Cortex of kidney (tissue), 1 donor: ENCODE data around the gene CRIP2.

ENCODE experiments used
- DNase-seq: peaks from one replicate; lab custom pipeline; 2025; lab: John Stamatoyannopoulos, UW

Gene CRIP2, protein sequence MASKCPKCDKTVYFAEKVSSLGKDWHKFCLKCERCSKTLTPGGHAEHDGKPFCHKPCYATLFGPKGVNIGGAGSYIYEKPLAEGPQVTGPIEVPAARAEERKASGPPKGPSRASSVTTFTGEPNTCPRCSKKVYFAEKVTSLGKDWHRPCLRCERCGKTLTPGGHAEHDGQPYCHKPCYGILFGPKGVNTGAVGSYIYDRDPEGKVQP

DNA sequence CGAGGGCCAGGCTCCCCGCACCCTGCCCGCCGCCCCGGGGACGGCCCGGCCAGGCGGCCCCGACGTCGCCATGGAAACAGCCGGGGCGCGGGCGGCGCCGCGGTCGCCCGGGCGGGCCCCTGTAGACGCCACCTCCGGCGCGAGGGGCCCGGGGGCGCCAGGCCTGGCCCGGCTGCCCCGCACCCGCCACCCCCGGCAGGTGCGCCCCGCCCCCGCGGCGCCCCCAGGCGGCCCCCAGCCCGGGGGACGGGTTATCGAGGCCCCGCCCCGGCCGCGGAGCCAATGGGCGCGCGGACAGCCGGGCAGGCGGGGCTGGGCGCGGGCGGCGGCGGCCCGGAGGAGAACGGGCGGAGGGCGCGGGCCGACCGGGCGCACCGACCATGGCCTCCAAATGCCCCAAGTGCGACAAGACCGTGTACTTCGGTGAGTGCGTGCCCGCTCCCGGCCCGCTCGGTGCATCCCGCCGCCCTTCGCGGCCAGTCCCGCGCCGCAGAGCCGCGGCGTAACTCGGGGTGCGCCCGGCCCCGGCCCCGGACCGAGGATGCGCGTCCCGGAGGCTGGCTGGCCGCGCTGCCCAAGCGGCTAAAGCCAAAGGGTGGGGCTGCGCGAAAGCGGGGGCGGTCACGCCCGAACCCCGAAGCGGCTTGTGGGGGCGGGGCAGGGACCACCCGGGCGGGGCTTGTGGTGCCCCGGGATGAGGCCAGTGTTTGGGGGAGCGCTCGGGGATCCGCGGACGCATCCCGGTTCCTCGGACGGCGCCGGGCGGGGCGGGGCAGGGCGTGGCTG lies at the start of gene CRIP2:
CRIP2 (plus strand) TSS at position 339 of the 786 bp plus-strand sequence; CDS start at position 381, 42 bp downstream.
- DNase-seq, result no peak

DNA sequence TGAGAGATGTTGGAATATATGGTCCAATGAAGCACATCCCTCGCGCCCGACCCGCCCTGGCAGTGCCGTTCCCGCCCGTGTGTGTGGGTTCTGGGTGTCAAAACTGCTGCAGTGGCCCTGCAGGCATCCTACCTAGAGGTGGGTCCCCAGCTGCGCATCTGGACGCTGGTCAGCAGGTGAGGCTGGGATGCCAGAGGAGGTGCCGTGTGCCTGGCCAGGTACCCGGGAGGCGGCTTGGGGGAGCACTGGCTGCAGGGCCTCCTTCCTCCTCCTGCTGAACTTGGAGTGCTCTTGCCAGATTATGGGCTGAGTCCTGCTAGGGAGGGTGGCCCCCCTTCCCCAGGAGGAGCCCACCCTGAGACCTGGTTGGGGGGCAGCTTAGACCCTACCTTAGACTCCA lies 49.8 kb upstream of the CRIP2 start:
- no peak for DNase-seq

DNA sequence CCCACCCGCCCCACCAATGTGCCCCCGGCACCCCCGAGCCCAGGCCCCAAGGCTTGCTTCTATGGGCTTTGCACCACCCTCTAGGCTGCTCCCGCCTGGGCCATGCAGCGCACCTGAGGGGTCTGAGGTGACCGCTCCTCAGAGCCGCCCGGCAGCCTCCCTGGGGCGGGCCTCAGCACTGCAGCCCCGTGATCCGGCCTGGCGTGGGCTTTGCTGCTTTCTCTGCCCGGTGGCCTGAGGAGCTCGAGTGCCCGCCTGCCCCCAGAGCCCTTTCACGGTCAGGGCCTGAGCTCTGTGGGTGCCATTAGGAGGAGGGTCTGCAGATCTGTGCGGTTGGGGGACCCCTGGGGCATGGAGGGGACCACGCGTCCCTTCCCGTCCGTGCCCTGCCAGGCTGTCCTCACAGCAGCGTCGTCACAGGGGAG lies 48.8 kb upstream of the CRIP2 start:
- no peak for DNase-seq

DNA sequence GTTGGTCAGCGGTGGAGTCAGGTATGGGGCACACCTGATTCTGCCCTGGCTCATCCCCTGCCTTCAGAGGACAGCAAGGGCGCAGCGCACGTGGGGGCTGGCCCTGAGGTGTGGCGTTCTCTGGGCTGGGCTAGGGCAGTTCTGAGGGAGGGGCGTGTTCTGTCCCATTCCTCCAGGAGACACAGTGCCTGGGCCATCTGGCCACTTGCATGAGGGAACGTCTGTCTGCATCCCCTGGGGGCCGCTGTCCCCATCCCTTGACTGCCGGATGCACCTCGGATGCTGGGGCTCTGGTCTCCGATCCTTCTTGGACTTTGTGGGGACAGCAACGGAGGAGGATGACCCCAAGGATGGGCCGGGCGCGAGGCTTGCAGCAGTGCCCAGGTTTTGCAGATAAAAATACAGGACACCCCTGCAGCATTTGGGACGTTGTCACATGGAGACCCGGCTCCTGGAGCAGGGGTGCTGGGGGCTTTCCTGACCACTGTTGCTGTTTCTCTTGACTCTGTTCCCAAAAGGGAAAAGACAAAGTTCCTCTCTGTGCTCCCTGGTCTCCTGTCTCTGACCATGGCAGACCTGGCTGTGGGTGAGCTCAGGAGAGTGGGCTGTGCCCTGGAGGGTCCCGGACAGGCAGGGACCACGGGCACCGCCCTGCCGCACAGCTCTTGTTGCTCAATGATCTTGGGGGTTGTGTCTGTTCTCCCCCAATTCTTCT lies 48.0 kb upstream of the CRIP2 start:
- DNase-seq, result no peak

DNA sequence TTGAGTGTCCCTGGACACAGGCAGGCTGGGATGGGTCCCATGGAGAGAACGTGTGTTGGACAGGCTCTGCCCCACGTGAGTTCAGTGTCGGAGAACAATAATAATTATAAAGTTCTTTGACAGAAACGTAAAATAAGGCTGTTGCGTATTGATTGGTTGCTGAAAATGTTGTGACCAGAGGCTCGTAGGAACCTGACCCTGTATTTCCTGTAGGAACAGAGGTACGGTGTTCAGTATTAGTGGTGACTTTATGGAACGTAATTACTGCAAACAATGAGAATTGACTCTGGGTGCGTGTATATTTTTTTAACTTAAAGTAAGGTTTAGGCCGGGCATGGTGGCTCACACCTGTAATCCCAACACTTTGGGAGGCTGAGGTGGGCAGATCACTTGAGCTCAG lies 47.2 kb upstream of the CRIP2 start:
- no peak for DNase-seq

DNA sequence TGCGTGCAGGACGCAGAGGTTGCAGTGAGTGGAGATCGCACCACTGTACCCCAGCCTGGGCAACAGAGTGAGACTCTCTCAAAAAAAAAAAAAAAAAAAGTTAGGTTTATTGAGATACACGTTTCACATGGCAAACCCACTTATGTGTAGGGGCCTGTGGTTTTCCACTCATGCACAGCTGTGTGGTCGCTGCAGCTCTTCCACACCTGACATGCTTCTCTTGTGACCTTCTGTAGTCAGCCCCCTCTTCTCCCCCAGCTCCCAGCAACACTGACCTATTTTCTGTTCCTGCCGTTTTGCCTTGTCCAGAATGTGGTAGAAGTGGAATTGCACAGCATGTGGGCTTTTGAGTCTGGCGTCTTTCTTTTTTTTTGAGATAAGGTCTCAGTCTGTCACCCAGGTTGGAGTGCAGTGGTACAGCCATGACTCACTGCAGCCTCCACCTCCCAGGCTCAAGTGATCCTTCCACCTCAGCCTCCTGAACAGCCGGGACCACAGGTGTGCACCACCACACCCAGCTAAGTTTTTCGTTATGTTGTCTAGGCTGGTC lies 46.6 kb upstream of the CRIP2 start:
- DNase-seq, result no peak

DNA sequence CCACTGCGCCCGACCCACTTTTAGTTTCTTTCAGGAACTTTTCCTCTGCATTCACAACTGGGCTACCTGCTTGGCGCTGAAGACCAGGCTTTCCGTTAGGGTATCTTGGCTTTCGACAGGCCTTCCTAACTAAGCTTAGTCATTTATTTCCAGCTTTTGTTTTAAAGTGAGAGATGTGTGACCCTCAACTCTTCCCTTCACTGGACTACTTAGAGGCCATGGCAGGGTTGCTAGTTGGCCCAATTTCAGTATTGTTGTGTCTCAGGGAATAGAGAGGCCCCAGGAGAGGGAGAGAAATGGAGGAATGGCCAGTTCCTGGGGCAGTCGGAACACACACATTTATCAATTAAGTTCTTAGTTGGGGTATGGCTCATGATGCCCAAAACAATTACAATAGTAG lies 44.6 kb upstream of the CRIP2 start:
- DNase-seq, result no peak

DNA sequence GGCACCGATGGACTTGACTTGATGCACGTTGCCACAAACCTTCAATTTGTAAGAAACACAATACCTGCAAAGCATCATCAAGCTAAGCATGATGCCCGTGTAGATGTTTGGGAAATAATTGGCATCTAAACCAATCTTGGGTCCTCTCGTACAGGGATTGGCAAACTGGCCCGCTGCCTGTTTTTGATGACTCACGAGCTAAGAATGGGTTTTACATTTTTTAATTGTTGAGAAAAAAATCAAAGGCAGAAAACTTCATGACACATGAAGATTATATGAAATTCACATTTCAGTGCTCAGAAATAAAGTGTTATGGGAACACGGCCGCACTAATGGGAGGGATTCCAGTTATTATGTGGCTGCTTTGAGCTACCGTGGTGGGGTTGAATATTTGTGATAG lies 44.1 kb upstream of the CRIP2 start:
- no peak for DNase-seq

DNA sequence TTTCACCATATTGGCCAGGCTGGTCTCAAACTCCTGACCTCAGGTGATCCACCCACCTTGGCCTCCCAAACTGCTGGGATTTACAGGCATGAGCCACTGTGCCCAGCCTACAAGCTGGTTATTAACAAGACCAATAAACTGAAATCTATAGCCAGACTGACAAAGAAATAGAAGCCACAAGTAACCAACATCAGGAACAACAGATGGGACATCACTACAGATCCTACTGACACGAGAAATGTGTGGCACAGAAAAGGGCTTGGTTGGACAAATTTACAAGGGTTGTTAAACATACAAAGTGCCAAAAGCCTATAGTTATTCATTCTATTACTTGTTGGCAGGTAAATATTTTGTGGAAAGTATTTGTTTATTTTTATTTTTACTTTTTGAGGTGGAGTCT lies 43.4 kb upstream of the CRIP2 start:
- no peak for DNase-seq

DNA sequence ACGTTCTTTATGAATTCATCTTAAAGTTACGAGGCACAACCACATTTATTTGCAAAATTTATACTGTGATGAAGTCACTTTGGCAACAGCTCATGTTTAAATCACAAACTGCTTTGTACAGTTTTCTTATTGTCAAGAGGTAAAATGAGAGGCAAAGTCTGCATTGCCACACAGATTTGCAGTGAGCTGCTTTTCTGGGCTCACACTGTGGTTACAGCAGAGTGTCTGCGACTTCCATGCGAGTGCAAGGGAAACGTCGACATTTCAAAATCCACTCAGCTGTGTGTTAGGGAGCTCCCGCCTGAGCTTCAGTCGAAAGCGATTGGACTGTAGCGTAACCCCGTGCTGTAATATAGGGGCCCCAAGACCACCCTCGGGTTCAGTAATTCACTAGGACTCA lies 42.0 kb upstream of the CRIP2 start:
- no peak for DNase-seq

DNA sequence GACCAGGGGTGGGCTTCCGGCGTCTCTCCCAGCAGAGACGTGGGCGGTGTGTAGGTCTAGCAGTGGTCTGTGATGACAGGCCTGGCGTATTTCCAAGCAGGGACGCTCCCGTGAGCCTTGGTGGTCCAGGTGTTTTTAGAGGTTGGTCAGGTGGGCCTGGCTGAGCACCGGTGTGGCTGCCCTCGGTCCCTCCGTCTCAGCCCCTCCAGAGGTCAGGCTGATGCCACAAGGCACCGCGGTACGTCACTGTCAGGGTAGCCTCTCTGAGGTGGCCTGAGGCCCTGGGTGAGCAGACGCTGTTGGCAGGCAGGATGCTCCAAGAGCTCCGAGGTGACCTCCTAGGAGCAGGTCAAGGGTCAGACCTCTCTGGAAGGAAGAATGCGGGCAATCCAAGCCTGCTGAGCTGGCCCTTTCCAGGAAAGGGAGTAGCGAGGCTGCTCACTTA lies 41.4 kb upstream of the CRIP2 start:
- no peak for DNase-seq

DNA sequence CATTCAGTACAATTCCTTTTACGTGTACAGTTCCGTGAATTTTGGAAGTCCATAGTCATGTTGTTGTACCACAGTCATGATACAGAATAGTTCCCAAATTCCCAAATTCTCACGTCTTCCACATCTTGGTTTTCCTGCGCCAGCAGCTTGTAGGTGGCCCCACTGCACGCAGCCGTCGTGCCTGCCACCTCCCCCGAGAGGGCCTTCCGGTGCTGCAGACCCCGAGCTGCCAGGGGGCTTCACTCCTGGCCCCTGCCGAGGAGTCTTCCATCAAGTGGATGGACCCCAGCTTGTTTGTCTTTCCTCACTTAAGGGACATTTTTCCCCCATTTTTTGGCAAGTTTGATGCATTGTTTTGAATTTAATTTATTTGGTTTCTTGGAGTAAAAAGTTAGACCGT lies 38.2 kb upstream of the CRIP2 start:
- DNase-seq, result no peak

DNA sequence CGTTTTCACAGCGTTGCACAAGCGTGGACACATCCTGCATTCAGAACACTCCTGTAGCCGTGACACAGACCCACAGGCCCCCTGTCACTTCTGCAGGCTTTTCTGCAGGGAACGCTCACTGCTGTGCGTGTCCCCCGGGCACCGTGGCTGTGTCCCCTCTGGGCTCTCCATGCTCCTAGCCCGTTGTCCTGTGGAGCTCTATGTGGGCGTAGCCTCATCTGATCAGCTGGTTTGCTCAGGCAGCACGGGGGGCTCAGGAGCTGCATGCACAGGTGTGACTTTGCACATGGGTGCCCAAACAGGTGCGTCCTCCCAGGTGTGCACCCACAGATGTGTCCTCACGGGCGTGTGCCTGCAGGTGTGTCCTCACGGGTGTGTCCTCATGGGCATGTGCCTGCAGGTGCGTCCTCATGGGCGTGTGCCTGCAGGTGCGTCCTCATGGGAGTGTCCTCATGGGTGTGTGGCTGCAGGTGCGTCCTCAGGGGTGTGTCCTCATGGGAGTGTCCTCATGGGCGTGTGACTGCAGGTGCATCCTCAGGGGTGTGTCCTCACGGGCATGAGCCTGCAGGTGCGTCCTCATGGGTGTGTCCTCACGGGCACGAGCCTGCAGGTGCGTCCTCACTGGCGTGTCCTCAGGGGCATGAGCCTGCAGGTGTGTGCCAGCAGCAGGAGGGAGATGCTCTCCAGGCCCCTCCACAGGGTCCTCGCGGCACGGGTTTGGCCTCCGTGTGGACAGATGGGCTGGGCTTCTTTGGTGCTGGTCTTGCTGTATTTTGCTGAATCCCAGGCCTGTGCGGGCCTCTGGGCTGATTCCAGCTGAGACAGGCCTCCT lies 37.5 kb upstream of the CRIP2 start:
- no peak for DNase-seq

DNA sequence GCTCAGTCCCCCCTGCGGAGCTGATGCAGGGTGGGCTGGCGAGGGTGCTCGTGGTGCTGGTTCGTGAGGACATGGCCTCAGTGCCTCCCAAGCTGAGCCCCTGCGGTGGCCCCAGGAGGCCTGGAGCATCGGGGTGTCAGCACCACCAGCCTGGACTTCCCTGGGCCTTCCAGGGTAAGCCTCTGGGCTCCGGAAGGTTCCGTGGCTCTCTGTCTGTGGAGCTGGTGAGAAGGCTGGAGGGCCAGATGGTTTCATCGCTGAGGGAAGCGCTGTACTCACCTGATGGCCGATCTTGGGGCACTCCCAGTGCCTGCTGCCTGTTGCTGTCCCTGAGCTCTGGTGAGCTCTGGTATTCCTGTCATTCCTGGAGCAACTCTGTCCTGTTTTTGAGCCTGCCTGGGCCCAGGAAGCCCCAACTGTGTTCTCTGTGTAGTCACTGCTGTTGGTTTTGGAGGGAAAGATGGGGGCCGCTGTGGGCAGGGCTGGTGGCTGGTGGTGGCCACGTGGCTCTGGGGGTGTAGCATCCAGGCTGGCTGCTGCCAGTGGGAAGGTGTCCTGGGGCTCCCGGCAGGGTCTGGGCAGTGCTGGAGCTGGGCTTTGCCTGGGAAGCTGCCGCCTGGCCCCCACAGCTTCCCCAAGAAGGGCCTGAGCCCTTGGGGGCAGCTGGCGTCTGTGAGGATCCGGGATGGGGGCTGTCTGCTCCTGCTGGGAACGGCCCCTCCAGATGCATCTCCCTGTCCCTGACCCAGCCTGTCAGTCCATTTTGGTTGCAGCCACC lies 36.7 kb upstream of the CRIP2 start:
- no peak for DNase-seq

DNA sequence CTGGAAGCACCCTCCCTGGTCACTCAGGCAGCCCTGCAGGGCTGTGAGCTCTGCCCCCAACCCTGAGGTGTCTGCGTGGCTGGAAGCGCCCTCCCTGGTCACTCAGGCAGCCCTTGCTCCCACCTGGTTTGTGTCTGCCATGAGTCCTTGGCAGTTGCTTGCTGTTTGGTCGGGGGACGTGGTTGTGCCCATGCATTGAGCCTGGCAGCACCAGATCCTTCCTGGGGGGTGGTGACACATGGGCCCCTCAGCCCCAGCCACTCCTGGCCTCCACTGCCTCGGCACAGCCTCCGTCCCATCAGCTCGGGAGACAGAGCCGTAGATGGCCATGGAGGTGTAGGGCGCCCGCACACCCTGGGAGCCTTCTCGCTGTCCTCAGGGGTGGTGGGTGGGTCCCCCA lies 35.4 kb upstream of the CRIP2 start:
- no peak for DNase-seq

DNA sequence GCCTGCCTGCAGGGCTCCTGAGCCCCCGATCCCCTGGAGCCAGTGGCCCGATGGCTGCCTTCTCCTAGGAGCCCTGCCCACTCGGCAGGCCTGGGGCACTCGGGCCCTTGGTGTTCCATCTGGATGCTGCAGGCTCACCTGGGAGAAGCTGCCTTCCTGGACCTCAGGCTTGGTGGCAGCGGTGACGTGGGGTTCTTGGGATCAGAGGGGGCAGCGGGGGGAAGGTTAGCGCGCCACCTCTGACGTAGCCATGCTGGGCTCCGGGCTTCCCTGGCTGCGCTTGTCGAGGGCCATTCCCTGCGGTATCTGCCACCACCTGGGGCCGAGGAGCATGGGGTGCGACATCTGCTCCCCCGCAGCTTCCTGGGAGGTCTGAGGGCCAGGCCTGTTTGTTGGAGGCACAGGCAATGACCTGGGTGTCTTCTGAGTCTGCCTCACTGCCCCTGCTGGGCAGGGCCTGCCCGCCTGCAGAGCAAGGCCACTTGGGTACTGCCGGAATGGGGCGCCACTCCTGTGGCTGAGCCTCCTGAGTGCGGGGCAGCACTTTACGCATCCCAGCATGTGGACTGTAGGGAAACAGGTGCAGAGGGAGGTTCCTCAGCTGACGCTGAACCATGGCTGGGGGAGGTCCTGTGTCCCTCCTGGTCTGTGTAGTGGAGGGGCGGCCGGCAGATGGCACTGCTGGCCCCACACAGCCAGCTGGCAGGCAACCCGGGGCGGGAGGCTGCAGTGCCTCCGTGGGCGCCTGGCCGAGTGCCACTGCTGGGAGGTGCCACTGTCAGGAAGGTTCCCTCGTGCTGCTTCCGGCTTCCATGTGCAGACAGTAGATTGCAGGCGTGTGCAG lies 34.7 kb upstream of the CRIP2 start:
- no peak for DNase-seq

DNA sequence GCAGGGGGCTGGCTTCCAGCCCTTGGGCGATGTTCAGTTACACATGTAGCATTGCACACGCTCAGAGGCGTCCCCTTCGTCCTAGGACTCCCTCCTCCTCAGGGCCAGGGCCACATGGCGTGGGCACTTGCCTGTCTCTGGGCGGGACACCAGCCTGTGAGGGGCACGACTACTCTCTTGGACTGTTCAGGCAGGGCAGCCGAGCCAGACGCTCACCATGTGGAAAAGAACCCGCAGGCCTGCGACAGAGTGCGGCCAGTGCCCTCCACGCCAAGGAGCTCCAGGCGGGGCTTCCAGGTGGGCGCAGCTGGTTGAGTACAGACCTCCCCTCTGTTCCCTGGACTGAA lies 34.1 kb upstream of the CRIP2 start:
- no peak for DNase-seq

DNA sequence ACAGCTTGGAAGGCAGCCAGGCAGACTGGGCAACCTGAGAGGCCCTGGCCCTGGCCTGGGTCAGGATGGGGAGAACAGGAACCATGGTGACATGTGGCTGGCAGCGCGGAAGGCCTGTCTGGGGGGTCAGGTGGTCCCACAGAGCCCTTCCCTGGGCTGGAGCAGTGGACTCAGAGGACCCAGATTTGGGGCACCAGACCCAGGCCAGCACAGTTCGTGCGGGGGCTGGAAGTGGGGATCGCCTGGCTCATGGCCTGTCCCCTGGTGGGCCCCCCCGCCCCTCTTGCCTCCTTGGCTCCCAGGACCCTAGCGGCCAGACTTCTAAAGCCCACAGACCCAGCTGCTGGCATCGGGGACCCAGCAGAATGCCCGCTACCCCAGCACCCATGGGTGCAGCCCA lies 33.6 kb upstream of the CRIP2 start:
- DNase-seq, result no peak

DNA sequence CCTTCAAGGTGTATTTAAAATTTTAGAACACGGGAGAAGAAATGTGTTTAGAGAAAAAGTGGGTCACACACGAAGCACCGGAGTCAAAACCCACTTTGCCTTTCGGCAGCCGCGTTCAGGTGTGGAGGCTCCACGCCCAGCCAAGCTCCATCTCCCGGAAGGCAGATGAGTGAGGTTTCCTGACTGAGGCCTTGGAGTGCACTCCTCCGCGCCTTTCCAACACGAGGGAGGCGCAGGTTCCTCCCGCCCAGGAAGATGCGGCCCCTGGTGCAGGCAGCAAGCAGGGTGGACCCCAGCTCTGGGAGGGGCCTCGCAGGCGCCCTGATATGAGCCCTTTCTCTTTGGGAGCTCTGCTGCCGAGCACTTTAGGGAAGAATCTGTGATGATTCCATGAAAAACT lies 32.5 kb upstream of the CRIP2 start:
- no peak for DNase-seq

DNA sequence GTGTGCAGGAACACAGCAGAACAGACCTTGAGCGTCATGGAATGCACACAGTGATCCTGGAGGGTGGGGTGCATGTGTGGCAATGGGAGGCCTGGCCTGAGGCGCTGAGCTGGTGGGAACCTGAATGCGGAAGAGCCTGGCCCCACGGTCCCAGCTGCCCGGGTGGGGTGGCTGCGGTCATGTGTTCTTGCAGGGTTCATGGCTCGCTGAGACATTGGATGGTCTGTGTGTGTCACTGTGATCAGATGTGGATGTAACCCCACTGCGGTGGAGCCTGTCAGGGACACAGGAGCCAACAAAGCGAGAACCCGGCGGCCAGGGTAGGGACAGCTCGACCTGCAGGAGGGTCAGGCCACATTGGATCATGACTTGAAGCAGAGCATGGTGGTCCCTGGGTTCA lies 31.8 kb upstream of the CRIP2 start:
- DNase-seq, result no peak
